CD14-positive monocyte (primary cell): ENCODE data around the gene SLCO3A1. TPM values are rescaled to one million over a fixed set of nuclear protein-coding genes. Genes with fewer than 3 reads are reported as not detected.

ENCODE experiments used
- DNase-seq, 3 donors: peaks; one replicate each; pipeline ENCODE4 v3.0.0-alpha.2; 2011 to 2022
- H2AFZ ChIP-seq: 2 replicates; pipeline ENCODE4 v1.6.0; 2012; ENCODE audit warnings: mild to moderate bottlenecking, low read depth, low read length, inconsistent platforms; ENCODE audit not compliant: insufficient read depth, poor library complexity, severe bottlenecking
- H3K27ac ChIP-seq, 2 donors: 1 replicate in 1 of 2; 2 replicates in 1 of 2; pipeline ENCODE4 v1.5.1; 2012 to 2013; ENCODE audit warnings: low read length in 2 of 2, control low read depth in 1 of 2, inconsistent platforms in 1 of 2, low read depth in 1 of 2, mild to moderate bottlenecking in 1 of 2
- H3K27me3 ChIP-seq, 2 donors: one replicate each; pipeline versions ENCODE4 v1.6.0 to v1.6.1; 2011 to 2013; ENCODE audit warnings: low read length in 2 of 2; ENCODE audit not compliant: control insufficient read depth in 2 of 2, insufficient read depth in 2 of 2
- H3K36me3 ChIP-seq, 2 donors: replicated peaks in 1 of 2; 1 replicate in 1 of 2; 2 replicates in 1 of 2; pipeline versions ENCODE4 v1.5.1 to v1.6.1; 2012 to 2013; ENCODE audit warnings: low read length in 2 of 2, control low read depth in 1 of 2, inconsistent platforms in 1 of 2, mild to moderate bottlenecking in 1 of 2; ENCODE audit not compliant: insufficient read depth in 2 of 2, control insufficient read depth in 1 of 2
- H3K4me1 ChIP-seq, 2 donors: 1 replicate in 1 of 2; 2 replicates in 1 of 2; pipeline versions ENCODE4 v1.5.1 to v1.6.1; 2012 to 2013; ENCODE audit warnings: low read length in 2 of 2, control low read depth in 1 of 2, inconsistent platforms in 1 of 2, mild to moderate bottlenecking in 1 of 2, moderate library complexity in 1 of 2; ENCODE audit not compliant: insufficient read depth in 2 of 2, control insufficient read depth in 1 of 2
- H3K4me2 ChIP-seq: replicated peaks from 2 replicates; pipeline ENCODE3; 2012; ENCODE audit warnings: low read length, moderate library complexity, mild to moderate bottlenecking; ENCODE audit not compliant: poor library complexity, severe bottlenecking; ENCODE audit errors: extremely low read depth
- H3K4me3 ChIP-seq, 3 experiments: fragments of 200-600 bp in 1 of 3; sonication (generic) in 1 of 3; replicated peaks in 1 of 3; 1 replicate in 2 of 3; 2 replicates in 1 of 3; pipeline ENCODE4 v1.5.1; 2011 to 2013; ENCODE audit warnings: low read length in 3 of 3, mild to moderate bottlenecking in 3 of 3, control low read depth in 2 of 3, low read depth in 2 of 3, inconsistent platforms in 1 of 3, moderate library complexity in 1 of 3
- H3K79me2 ChIP-seq: 2 replicates; pipeline ENCODE4 v1.6.0; 2012; ENCODE audit warnings: mild to moderate bottlenecking, control low read depth, inconsistent platforms, low read length, moderate library complexity; ENCODE audit not compliant: insufficient read depth
- H3K9ac ChIP-seq: 2 replicates; pipeline ENCODE4 v1.6.0; 2017; ENCODE audit warnings: low read length, mild to moderate bottlenecking; ENCODE audit not compliant: insufficient read depth, poor library complexity, severe bottlenecking
- H3K9me3 ChIP-seq, 2 donors: replicated peaks in 1 of 2; 1 replicate in 1 of 2; 2 replicates in 1 of 2; pipeline versions ENCODE4 v1.5.1 to v1.6.1; 2012 to 2013; ENCODE audit warnings: low read length in 2 of 2, control low read depth in 1 of 2; ENCODE audit not compliant: control insufficient read depth in 1 of 2, insufficient read depth in 1 of 2
- H4K20me1 ChIP-seq: 2 replicates; pipeline ENCODE4 v1.6.0; 2012; ENCODE audit warnings: mild to moderate bottlenecking, low read length, control low read depth, moderate library complexity; ENCODE audit not compliant: insufficient read depth
- H3K27ac Mint-ChIP-seq, 7 donors: one replicate each; pipeline ENCODE4 v1.8.0; 2020; ENCODE audit warnings: mild to moderate bottlenecking in 7 of 7, mixed read lengths in 7 of 7, moderate library complexity in 6 of 7, inconsistent platforms in 2 of 7
- H3K27me3 Mint-ChIP-seq, 3 donors: one replicate each; pipeline ENCODE4 v1.8.0; 2021 to 2022; ENCODE audit warnings: low read depth in 3 of 3, mild to moderate bottlenecking in 3 of 3, mixed read lengths in 3 of 3, moderate library complexity in 3 of 3, inconsistent platforms in 1 of 3
- H3K36me3 Mint-ChIP-seq, 2 donors: one replicate each; pipeline ENCODE4 v1.8.0; 2020; ENCODE audit warnings: mixed read lengths in 2 of 2, inconsistent platforms in 1 of 2, mild to moderate bottlenecking in 1 of 2
- H3K4me1 Mint-ChIP-seq: one replicate; pipeline ENCODE4 v1.8.0; 2020; ENCODE audit warnings: mild to moderate bottlenecking, mixed read lengths
- H3K4me3 Mint-ChIP-seq, 2 donors: one replicate each; pipeline ENCODE4 v1.8.0; 2020; ENCODE audit warnings: mild to moderate bottlenecking in 2 of 2, mixed read lengths in 2 of 2, moderate library complexity in 1 of 2
- H3K9me3 Mint-ChIP-seq, 7 donors: one replicate each; pipeline ENCODE4 v1.8.0; 2020 to 2022; ENCODE audit warnings: mixed read lengths in 7 of 7, mild to moderate bottlenecking in 6 of 7, moderate library complexity in 6 of 7, inconsistent platforms in 2 of 7
- CTCF ChIP-seq: fragments of 200-600 bp; IDR thresholded peaks from one replicate; pipeline ENCODE4 v1.8.0; 2022; ENCODE audit warnings: antibody characterized with exemption, mild to moderate bottlenecking
- WGBS: methylation state at CpG from one replicate; pipeline ENCODE4 v1.1.5; 2013; ENCODE audit warnings: missing lambda C conversion rate; ENCODE audit not compliant: insufficient coverage; 5-methylcytosine and 5-hydroxymethylcytosine counted together
- intact Hi-C, 2 donors: fragments of 100-400 bp; cut with micrococcal nuclease; formaldehyde crosslinking; loops; one replicate each; pipeline versions ENCODE4 v1.15.0 to v1.15.1; 2023
- polyA plus RNA-seq, 3 donors: library from polyadenylated mRNA; depleted of rRNA in 1 of 3; unstranded in 2 of 3; stranded (reverse) in 1 of 3; fragments of 300-500 nt in 2 of 3; fragments of >200 nt in 1 of 3; fragmentation: Illumina TruSeq in 2 of 3; gene quantifications; 1 replicate in 2 of 3; 2 replicates in 1 of 3; pipeline ENCODE4 v1.2.3, GENCODE V29; 2012 to 2021

The SLCO3A1 gene
- polyA plus RNA-seq, 3 donors: 53.7 to 76.2 (median 62.8) TPM

GRCh38 chr15:91985297-91985696 lies 131.8 kb downstream of the SLCO3A1 start:
- no peaks in the 10 kb centered on the region for H3K36me3 ChIP-seq
- H3K4me2 ChIP-seq: no peak overlapping the region
- peak overlapping the region in 1 of 7 donors; percentile 46 for H3K27ac Mint-ChIP-seq
- WGBS: 95% methylated on average over 6 of the region's 7 CpGs
- no peaks in the 10 kb centered on the region for H3K27me3 ChIP-seq
- TF ChIP-seq CTCF: no peak
- H3K9me3 ChIP-seq: no peaks in the 10 kb centered on the region
- H3K4me1 ChIP-seq: peaks cover 5% of the 10 kb centered on the region in 2 donors
- H4K20me1 ChIP-seq: peaks cover 100% of the 10 kb centered on the region
- peaks cover 0 to 3% (median 0%) of the 10 kb centered on the region in 7 donors for H3K9me3 Mint-ChIP-seq
- no peak overlapping the region for H3K27ac ChIP-seq
- no peak overlapping the region for H3K9ac ChIP-seq
- peaks cover 0 to 7% of the 10 kb centered on the region in 2 donors for H3K36me3 Mint-ChIP-seq
- H3K4me1 Mint-ChIP-seq: peaks cover 28% of the 10 kb centered on the region
- intact Hi-C loops: no loop called here
- H3K4me3 Mint-ChIP-seq: no peak overlapping the region
- no peak overlapping the region for H2AFZ ChIP-seq
- H3K79me2 ChIP-seq: peaks cover 98% of the 10 kb centered on the region
- H3K27me3 Mint-ChIP-seq: no peaks in the 10 kb centered on the region
- no peak overlapping the region for H3K4me3 ChIP-seq
- DNase-seq: no peak

- no peaks in the 10 kb centered on the region for H3K27me3 ChIP-seq
- DNase-seq: peak in 2 of 3 donors; percentile 6 to 25
- Mint-ChIP-seq H3K36me3 (no peaks in the 10 kb centered on the region), H3K27ac (peak overlapping the region in 2 of 7 donors; percentile 3 to 75), H3K4me3 (no peak overlapping the region), H3K9me3 (peaks cover 0 to 3% (median 0%) of the 10 kb centered on the region in 7 donors), H3K27me3 (no peaks in the 10 kb centered on the region), H3K4me1 (peaks cover 40% of the 10 kb centered on the region)
- peaks cover 90% of the 10 kb centered on the region for H3K79me2 ChIP-seq
- H3K9ac ChIP-seq: no peak overlapping the region
- no peak overlapping the region for H3K4me3 ChIP-seq
- H3K36me3 ChIP-seq: no peaks in the 10 kb centered on the region
- intact Hi-C loops: no loop called here
- no peak overlapping the region for H3K27ac ChIP-seq
- H3K4me1 ChIP-seq: peaks cover 12 to 13% of the 10 kb centered on the region in 2 donors
- H4K20me1 ChIP-seq: peaks cover 100% of the 10 kb centered on the region
- no peak for TF ChIP-seq CTCF
- H2AFZ ChIP-seq: no peak overlapping the region
- H3K9me3 ChIP-seq: no peaks in the 10 kb centered on the region
- H3K4me2 ChIP-seq: no peak overlapping the region
- 55% methylated on average over 9 of the region's 11 CpGs for WGBS
These were observed 134.6 kb downstream of the SLCO3A1 start for GRCh38 chr15:91988071-91988470.
